Prostate gland (tissue), 2 donors: ENCODE results near the gene AP1M1. TPM values are rescaled to one million over a fixed set of nuclear protein-coding genes. Genes with fewer than 3 reads are reported as not detected.
A peak's percentile ranks its signal among the peaks of the same experiment; 100 is the strongest.

ENCODE experiments used
- DNase-seq: peaks from one replicate; pipeline ENCODE4 v3.0.0-alpha.2; 2019; ENCODE audit warnings: low spot score
- H3K27ac ChIP-seq, 2 donors: fragments of 200-600 bp; sonication (generic); 2 replicates each; pipeline ENCODE4 v1.5.1; 2017 to 2019
- H3K27me3 ChIP-seq: fragments of 200-600 bp; sonication (generic); replicated peaks from 2 replicates; pipeline ENCODE4 v1.5.1; 2019; ENCODE audit not compliant: insufficient read depth
- H3K36me3 ChIP-seq, 2 donors: fragments of 200-600 bp; sonication (generic); 1 replicate in 1 of 2; 2 replicates in 1 of 2; pipeline versions ENCODE4 v1.5.1 to v1.8.1; 2017 to 2019
- H3K4me1 ChIP-seq: fragments of 200-600 bp; sonication (generic); replicated peaks from 2 replicates; pipeline ENCODE4 v1.5.1; 2019
- H3K4me3 ChIP-seq, 2 donors: fragments of 200-600 bp; sonication (generic); 2 replicates each; pipeline ENCODE4 v1.5.1; 2017 to 2019
- H3K9me3 ChIP-seq: fragments of 200-600 bp; sonication (generic); 2 replicates; pipeline ENCODE4 v1.5.1; 2017
- CTCF ChIP-seq, 4 experiments: fragments of 200-600 bp in 2 of 4; fragments of 450-650 bp in 2 of 4; sonication (generic) in 2 of 4; IDR thresholded peaks; 1 replicate in 3 of 4; 2 replicates in 1 of 4; pipeline ENCODE4 v1.5.1; 2016 to 2019; ENCODE audit warnings: antibody characterized with exemption in 4 of 4, mild to moderate bottlenecking in 2 of 4, moderate library complexity in 2 of 4
- POLR2A ChIP-seq: fragments of 450-650 bp; IDR thresholded peaks from one replicate; pipeline ENCODE4 v1.6.1; 2016; ENCODE audit warnings: antibody characterized with exemption, mild to moderate bottlenecking
- POLR2AphosphoS5 ChIP-seq: sonication (generic); formaldehyde crosslinking; IDR thresholded peaks from one replicate; pipeline ENCODE4 v1.6.1; 2017; ENCODE audit warnings: antibody characterized with exemption
- WGBS: methylation state at CpG from one replicate; pipeline ENCODE4 v1.1.5; 2018; 5-methylcytosine and 5-hydroxymethylcytosine counted together
- intact Hi-C: fragments of 100-400 bp; cut with DNase I; formaldehyde crosslinking; loops from one replicate; pipeline ENCODE4 v1.14.2; 2022
- total RNA-seq, 2 donors: library from RNA; depleted of rRNA; stranded (reverse); fragments of >200 nt; gene quantifications; one replicate each; pipeline ENCODE4 v1.1.0, GENCODE V29; 2016

Gene AP1M1
- total RNA-seq: 100 to 1,000 TPM in 1 of 2 donors, 10 to 100 TPM in 1; 45.9 to 130 TPM

- Histone ChIP-seq H3K36me3 (no peaks in the 10 kb centered on the region), H3K4me3 (peak within 1 kb of the TSS; percentile 77 to 81), H3K4me1 (peaks cover 20% of the 10 kb centered on the region), H3K27me3 (no peaks in the 10 kb centered on the region), H3K9me3 (no peaks in the 10 kb centered on the region), H3K27ac (peak within 1 kb of the TSS; percentile 34 to 50)
- TF ChIP-seq POLR2A (peak; percentile 20), POLR2AphosphoS5 (peak; percentile 98), CTCF (IDR thresholded peaks at IDR 0.05) (peak in 1 of 4 experiments; percentile 13)
- intact Hi-C loops: no loop called here
- under 1% methylated on average over 65 of the region's 65 CpGs for WGBS
- peak; percentile 93 for DNase-seq
Measured at GRCh38 chr19:16197622-16198369, at the start of gene AP1M1. AP1M1 (plus strand) TSS chr19:16197911; CDS start chr19:16198027, 116 bp downstream.

GRCh38 chr19:16148443-16149229, 49.1 kb upstream of the AP1M1 start:
- WGBS: 84% methylated on average over 8 of the region's 8 CpGs
- Histone ChIP-seq H3K4me3 (no peak overlapping the region), H3K36me3 (no peaks in the 10 kb centered on the region), H3K9me3 (no peaks in the 10 kb centered on the region), H3K27ac (no peak overlapping the region), H3K4me1 (no peaks in the 10 kb centered on the region), H3K27me3 (no peaks in the 10 kb centered on the region)
- intact Hi-C loops: no loop called here
- no peak for DNase-seq
- TF ChIP-seq CTCF (IDR thresholded peaks at IDR 0.05) (no peak), POLR2A (no peak)

GRCh38 chr19:16153582-16154336, 44.0 kb upstream of the AP1M1 start:
- no peaks in the 10 kb centered on the region for H3K9me3 ChIP-seq
- H3K4me1 ChIP-seq: no peaks in the 10 kb centered on the region
- H3K4me3 ChIP-seq: no peak overlapping the region
- intact Hi-C loops: no loop called here
- no peak overlapping the region for H3K27ac ChIP-seq
- 85% methylated on average over 11 of the region's 11 CpGs for WGBS
- H3K27me3 ChIP-seq: no peaks in the 10 kb centered on the region
- TF ChIP-seq CTCF (IDR thresholded peaks at IDR 0.05) (no peak), POLR2A (no peak), POLR2AphosphoS5 (no peak)
- DNase-seq: no peak
- no peaks in the 10 kb centered on the region for H3K36me3 ChIP-seq

GRCh38 chr19:16154557-16154956, 43.2 kb upstream of the AP1M1 start:
- no peaks in the 10 kb centered on the region for H3K27me3 ChIP-seq
- WGBS: 94% methylated on average over 8 of the region's 8 CpGs
- no peak overlapping the region for H3K27ac ChIP-seq
- H3K9me3 ChIP-seq: no peaks in the 10 kb centered on the region
- no peaks in the 10 kb centered on the region for H3K4me1 ChIP-seq
- DNase-seq: no peak
- TF ChIP-seq POLR2A: no peak
- no peak for TF ChIP-seq POLR2AphosphoS5
- no peak for TF ChIP-seq CTCF (IDR thresholded peaks at IDR 0.05)
- no peaks in the 10 kb centered on the region for H3K36me3 ChIP-seq
- intact Hi-C loops: no loop called here
- H3K4me3 ChIP-seq: no peak overlapping the region
